Natural killer cell (primary cell): ENCODE measurements around the gene PRDM12. TPM values are rescaled to one million over a fixed set of nuclear protein-coding genes. Genes with fewer than 3 reads are reported as not detected.

Experiments
- ATAC-seq, 3 donors: fragments of 150-1000 bp in 2 of 3; fragments of 200-7000 bp in 1 of 3; cut with Tn5 transposase; 1 replicate in 1 of 3; 2 replicates in 2 of 3; pipeline ENCODE4 v1.10.0; 2021; ENCODE audit warnings: mild to moderate bottlenecking in 2 of 3, moderate library complexity in 2 of 3
- DNase-seq, 2 donors: peaks; one replicate each; pipeline versions ENCODE4 v3.0.0 to v3.0.0-alpha.2; 2013 to 2021; ENCODE audit warnings: mixed read lengths in 1 of 2
- H3K27ac ChIP-seq: one replicate; pipeline ENCODE4 v1.5.1; 2013; ENCODE audit warnings: mild to moderate bottlenecking, low read length
- H3K27me3 ChIP-seq: one replicate; pipeline ENCODE4 v1.6.1; 2013; ENCODE audit warnings: low read length; ENCODE audit not compliant: control insufficient read depth, insufficient read depth
- H3K36me3 ChIP-seq: one replicate; pipeline ENCODE4 v1.6.1; 2013; ENCODE audit warnings: low read length; ENCODE audit not compliant: control insufficient read depth, insufficient read depth
- H3K4me1 ChIP-seq: one replicate; pipeline ENCODE4 v1.6.1; 2013; ENCODE audit warnings: low read length; ENCODE audit not compliant: control insufficient read depth, insufficient read depth
- H3K4me3 ChIP-seq: one replicate; pipeline ENCODE4 v1.5.1; 2013; ENCODE audit warnings: low read length
- H3K9me3 ChIP-seq: one replicate; pipeline ENCODE4 v1.6.1; 2013; ENCODE audit warnings: low read length; ENCODE audit not compliant: control insufficient read depth, insufficient read depth
- H3K27ac Mint-ChIP-seq, 2 donors: one replicate each; pipeline ENCODE4 v1.8.0; 2022; ENCODE audit warnings: mild to moderate bottlenecking in 2 of 2, mixed read lengths in 2 of 2, moderate library complexity in 1 of 2
- H3K27me3 Mint-ChIP-seq, 2 donors: one replicate each; pipeline ENCODE4 v1.8.0; 2022; ENCODE audit warnings: low read depth in 2 of 2, mixed read lengths in 2 of 2
- H3K36me3 Mint-ChIP-seq: one replicate; pipeline ENCODE4 v1.8.0; 2022; ENCODE audit warnings: mixed read lengths
- H3K4me1 Mint-ChIP-seq, 2 donors: one replicate each; pipeline ENCODE4 v1.8.0; 2022; ENCODE audit warnings: mixed read lengths in 2 of 2
- H3K4me3 Mint-ChIP-seq: one replicate; pipeline ENCODE4 v1.8.0; 2022; ENCODE audit warnings: mild to moderate bottlenecking, moderate library complexity, mixed read lengths
- H3K9me3 Mint-ChIP-seq, 2 donors: one replicate each; pipeline ENCODE4 v1.8.0; 2022; ENCODE audit warnings: mixed read lengths in 2 of 2
- CTCF ChIP-seq: fragments of 200-600 bp; IDR thresholded peaks from one replicate; pipeline ENCODE4 v1.8.0; 2022; ENCODE audit warnings: antibody characterized with exemption
- WGBS: methylation state at CpG from one replicate; pipeline ENCODE4 v1.1.7; 2013; ENCODE audit warnings: missing lambda C conversion rate; ENCODE audit not compliant: insufficient coverage; 5-methylcytosine and 5-hydroxymethylcytosine counted together
- intact Hi-C: fragments of 100-400 bp; cut with micrococcal nuclease; formaldehyde crosslinking; loops from one replicate; pipeline ENCODE4 v1.14.2; 2022
- total RNA-seq, 4 donors: library from RNA; stranded (reverse); fragments of 120-200 nt in 1 of 4; gene quantifications; one replicate each; pipeline versions ENCODE4 v1.2.3 to v1.2.4, GENCODE V29; 2013 to 2022

PRDM12 gene
- total RNA-seq, 3 donors from 2014 or later (not counting 1 experiment from before 2014, with no cell fraction given) = 0.09 to 0.15 TPM; not detected in 1

GRCh38 chr9:130731355-130731754, 67.0 kb downstream of the PRDM12 start:
- intact Hi-C loops = no loop called here
- no peaks in the 10 kb centered on the region for H3K27me3 Mint-ChIP-seq
- no peak overlapping the region for H3K4me3 ChIP-seq
- peaks cover 25 to 26% of the 10 kb centered on the region in 2 donors for H3K4me1 Mint-ChIP-seq
- ATAC-seq (no peak), DNase-seq (no peak)
- 80% methylated on average over 1 of the region's 2 CpGs for WGBS
- H3K9me3 Mint-ChIP-seq = no peaks in the 10 kb centered on the region
- no peak for TF ChIP-seq CTCF
- H3K36me3 ChIP-seq = no peaks in the 10 kb centered on the region
- no peaks in the 10 kb centered on the region for H3K36me3 Mint-ChIP-seq
- H3K4me1 ChIP-seq = no peaks in the 10 kb centered on the region
- no peak overlapping the region for H3K27ac Mint-ChIP-seq
- H3K27me3 ChIP-seq = no peaks in the 10 kb centered on the region
- no peak overlapping the region for H3K4me3 Mint-ChIP-seq
- no peaks in the 10 kb centered on the region for H3K9me3 ChIP-seq
- H3K27ac ChIP-seq = no peak overlapping the region

- Mint-ChIP-seq H3K36me3 (no peaks in the 10 kb centered on the region), H3K4me3 (no peak overlapping the region), H3K27me3 (no peaks in the 10 kb centered on the region), H3K27ac (no peak overlapping the region), H3K4me1 (peaks cover 25 to 26% of the 10 kb centered on the region in 2 donors), H3K9me3 (no peaks in the 10 kb centered on the region)
- Histone ChIP-seq H3K27me3 (no peaks in the 10 kb centered on the region), H3K4me1 (no peaks in the 10 kb centered on the region), H3K36me3 (no peaks in the 10 kb centered on the region), H3K4me3 (no peak overlapping the region), H3K9me3 (no peaks in the 10 kb centered on the region), H3K27ac (no peak overlapping the region)
- TF ChIP-seq CTCF = no peak
- intact Hi-C loops = no loop called here
- 100% methylated on average over 2 of the region's 2 CpGs for WGBS
- DNase-seq (peak in 1 of 2 donors; percentile 28), ATAC-seq (no peak)
Measured at GRCh38 chr9:130732136-130732535, 67.7 kb downstream of the PRDM12 start.

Other genes starting within 250 kb of the PRDM12 start
- 1 to 10 TPM in 1 of 3 donors, not detected in 2; 1.3 TPM for gene ASS1, start 219.6 kb upstream of the PRDM12 start, total RNA-seq
- 10 to 100 TPM; 40.8 to 45.2 (median 41.3) TPM for gene FUBP3, start 85.0 kb upstream of the PRDM12 start, total RNA-seq
- gene EXOSC2, start 29.2 kb downstream of the PRDM12 start, total RNA-seq = 10 to 100 TPM; 40.7 to 49.0 (median 47.1) TPM
- 10 to 100 TPM; 49.7 to 65.6 (median 53.8) TPM for gene ABL1, start 170.7 kb downstream of the PRDM12 start, total RNA-seq
- not detected for gene QRFP, start 232.2 kb downstream of the PRDM12 start, total RNA-seq